Measurements from ENCODE around the gene WWTR1.

Gene WWTR1

DNA sequence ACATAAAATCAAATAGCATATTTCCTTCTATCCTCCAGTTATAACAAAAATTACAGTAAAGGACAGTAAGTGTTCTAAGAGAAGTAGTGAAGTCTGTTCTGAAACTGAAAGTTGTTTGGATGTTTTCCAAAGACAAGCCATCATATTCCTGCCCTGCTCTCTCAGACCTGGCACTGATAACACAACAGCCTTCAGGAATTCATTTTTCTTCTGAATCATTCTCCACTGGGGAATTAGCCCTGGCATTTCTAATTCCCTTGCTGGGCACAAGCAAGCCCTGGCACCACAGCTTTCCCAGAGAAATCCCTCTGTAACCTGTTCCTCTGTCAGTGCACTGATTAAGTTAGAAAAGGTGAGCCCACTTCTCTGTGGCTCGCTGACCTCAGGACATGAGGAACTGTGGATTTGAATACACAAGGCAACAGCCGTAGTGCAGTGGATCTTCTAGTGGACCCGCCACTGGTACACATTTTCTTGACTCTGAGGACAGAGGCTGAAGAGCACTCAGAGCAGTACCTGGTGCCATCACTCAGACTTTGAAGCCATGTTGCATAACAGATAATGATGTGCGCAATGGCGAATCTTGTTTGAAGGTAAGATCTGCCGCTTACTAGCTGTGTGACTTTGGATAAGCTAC is 61.6 kb downstream of the WWTR1 start:
- FAIRE-seq, result peak; percentile 87
- peak; percentile 57 for DNase-seq (ENCODE audit: low spot score)

DNA sequence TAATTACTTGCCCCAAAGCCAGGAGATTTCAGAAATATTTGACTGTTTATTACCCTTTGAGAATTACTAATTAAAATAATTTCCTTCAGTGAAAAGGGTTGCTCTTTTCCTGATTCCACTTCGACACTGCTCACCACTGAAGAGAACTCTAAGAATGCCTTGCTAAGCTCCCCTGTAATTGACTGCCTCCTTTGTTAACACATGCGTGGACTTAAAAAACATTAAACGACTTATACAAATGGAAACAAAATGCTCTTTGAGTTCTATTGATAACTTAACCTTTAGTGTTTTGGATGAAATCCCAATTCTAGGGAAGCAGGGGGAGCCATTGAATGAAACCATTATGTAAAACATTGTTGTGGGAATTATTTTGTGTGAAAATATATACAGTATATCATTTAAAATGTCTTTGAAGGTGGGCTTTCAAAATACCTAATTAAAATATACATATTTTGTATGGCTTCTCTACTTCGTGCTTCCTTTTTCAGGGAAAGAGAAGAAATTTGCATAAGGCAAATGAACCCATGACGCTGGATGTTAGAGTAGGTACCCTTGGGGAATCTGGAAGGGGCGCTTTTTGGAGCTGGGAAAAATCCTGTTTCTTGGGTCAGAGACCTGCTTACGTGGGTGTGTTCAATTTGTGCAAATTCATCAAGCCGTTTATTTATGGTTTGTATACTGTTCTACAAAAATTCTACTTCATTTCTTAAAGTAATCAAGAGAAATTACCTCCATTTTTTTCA is 64.2 kb downstream of the WWTR1 start:
- DNase-seq (ENCODE audit: low spot score) (no peak), FAIRE-seq (no peak)

- FAIRE-seq (no peak), DNase-seq (ENCODE audit: low spot score) (no peak)
Observed at GRCh38 chr3:149592758-149593240, 65.0 kb downstream of the WWTR1 start.

DNA sequence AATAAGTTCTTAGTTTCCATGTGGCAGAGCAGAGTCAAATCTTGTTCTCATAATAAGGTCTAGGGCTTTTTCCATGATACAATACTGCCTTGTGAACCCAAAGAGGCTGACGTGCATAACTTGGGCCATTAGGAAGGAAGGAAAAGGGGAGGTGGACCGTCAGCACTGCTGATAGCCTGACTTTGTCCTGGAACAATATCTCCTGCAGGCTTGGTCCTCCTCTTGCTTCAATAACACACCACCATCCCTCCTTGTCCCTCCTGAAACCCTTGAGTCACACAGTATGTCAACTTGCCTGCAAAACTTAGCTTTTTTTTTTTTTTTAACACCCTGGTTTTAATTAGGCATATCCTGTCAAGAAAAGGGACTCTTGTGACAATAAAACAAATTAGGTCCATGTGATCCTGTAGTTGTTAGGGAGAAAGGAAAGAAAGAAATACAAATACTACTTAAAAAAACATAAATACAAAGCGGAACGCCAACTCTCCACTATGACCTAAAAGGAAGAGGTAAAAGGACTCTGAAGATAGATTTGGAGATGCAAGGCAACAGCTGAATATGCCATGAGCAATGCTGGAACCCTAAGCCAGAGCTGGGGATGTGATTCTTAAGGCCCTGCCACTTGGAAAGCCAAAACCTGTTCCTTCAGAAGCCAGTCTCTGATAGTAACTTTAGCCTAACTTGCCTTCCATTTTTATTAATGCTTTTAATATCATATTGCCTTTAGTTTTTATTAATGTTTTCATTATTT is 67.0 kb downstream of the WWTR1 start:
- no peak for FAIRE-seq
- DNase-seq (ENCODE audit: low spot score), result no peak

GRCh38 chr3:149589332-149589731 is 68.5 kb downstream of the WWTR1 start:
- peak; percentile 49 for DNase-seq (ENCODE audit: low spot score)
- peak; percentile 82 for FAIRE-seq

- FAIRE-seq, result no peak
- no peak for DNase-seq (ENCODE audit: low spot score)
Observed at GRCh38 chr3:149588909-149589308, 68.9 kb downstream of the WWTR1 start.

- FAIRE-seq, result no peak
- no peak for DNase-seq (ENCODE audit: low spot score)
Observed at GRCh38 chr3:149587383-149587782, 70.4 kb downstream of the WWTR1 start.

- FAIRE-seq (peak; percentile 88), DNase-seq (ENCODE audit: low spot score) (peak; percentile 70)
Observed at GRCh38 chr3:149586871-149587270, 71.0 kb downstream of the WWTR1 start.

DNA sequence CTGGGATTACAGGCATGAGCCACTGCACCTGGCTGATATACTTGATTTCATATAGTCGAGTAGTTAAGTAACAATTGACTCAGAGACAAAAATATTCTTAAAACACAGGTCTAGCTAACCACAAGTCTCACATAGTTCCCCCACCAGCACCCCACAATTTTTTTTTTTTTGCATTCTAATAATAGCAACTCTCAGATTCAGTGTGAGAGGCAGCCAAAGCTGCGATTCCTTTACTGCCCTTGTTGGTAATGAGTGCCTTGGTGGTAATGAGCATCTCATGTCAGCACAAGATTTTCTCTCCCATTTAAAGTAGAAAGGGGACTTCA is 72.5 kb downstream of the WWTR1 start:
- no peak for FAIRE-seq
- DNase-seq (ENCODE audit: low spot score), result no peak

DNA sequence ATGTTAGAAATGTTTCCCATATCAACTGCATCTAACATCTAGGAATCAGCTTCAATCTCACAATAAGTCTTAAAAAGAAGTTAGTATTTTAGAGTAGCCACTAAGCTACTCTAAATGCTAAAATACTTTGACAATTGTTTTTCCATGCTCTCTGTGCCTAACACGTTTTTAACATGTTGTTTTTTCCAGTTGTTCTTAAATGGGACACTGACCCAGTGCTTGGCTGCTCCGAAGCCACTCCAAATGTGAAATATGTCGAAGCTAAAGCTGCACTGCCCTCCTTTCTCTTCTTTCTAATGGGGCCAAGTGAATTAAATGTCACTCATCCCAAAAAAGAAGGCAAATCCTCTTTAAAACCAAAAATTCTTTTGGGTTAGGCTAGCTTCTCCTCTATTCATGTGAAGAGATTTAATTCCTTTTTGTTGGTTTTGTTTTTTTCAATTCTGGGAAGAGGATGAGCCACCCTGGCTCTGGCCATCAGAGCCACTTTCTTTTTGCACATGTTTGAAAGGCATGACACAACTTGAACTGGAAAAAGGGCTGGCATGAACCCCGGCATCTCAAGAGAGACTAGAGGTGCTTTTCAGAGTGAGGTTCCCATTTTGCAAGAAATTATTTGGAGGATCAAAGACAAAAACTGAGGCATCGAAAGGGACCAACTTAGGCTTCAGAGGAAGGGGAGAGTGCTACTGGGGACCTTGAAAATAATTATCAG is 73.7 kb downstream of the WWTR1 start:
- no peak for FAIRE-seq
- DNase-seq (ENCODE audit: low spot score), result no peak

GRCh38 chr3:149582395-149582794 is 75.4 kb downstream of the WWTR1 start:
- DNase-seq (ENCODE audit: low spot score) (no peak), FAIRE-seq (peak; percentile 29)

GRCh38 chr3:149581681-149582370 is 76.0 kb downstream of the WWTR1 start:
- peak; percentile 98 for DNase-seq (ENCODE audit: low spot score)
- peak; percentile 94 for FAIRE-seq

GRCh38 chr3:149581248-149581647 is 76.6 kb downstream of the WWTR1 start:
- peak; percentile 84 for DNase-seq (ENCODE audit: low spot score)
- no peak for FAIRE-seq

GRCh38 chr3:149579838-149580542 is 77.8 kb downstream of the WWTR1 start:
- FAIRE-seq, result peak; percentile 95
- peak; percentile 97 for DNase-seq (ENCODE audit: low spot score)

DNA sequence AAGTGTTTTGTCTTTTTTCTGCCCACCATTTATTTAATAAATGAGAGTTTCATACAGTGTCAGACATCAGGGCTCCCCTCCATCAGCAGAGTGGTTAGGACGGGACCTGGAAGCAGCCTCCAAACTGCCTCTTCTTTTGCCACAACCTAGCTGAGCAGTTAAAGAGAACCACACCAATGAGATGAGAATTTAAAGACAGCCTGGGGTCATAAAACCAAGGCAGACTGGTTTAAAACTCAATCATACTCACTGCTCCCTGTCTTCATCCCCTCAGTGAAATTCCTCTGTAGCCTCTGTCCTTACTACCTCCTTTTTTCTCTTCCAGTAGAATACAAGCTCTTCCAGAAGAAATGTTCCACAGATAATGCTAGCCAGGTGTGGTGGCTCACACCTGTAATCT is 78.7 kb downstream of the WWTR1 start:
- no peak for FAIRE-seq
- DNase-seq (ENCODE audit: low spot score), result no peak

DNA sequence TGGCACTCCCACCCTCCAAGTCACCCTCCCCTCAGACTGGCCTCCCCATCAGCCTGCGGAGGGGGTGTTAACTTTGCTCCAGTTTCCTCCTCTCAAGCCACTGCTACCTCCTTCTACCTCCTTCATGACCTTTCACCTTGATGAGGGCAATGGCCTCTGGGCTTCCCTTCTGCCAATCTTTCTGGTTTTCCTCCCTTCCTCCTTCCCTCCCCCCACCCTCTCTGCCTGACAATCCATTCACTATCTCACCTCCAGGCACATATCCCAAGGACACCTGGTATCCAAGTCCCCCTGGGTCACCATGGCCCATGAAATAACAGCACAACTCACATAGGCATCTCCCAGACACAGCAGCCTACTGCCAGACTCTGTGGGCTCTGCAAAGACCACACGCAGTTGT is 80.0 kb downstream of the WWTR1 start:
- no peak for DNase-seq (ENCODE audit: low spot score)
- FAIRE-seq, result no peak

- DNase-seq (ENCODE audit: low spot score) (peak; percentile 97), FAIRE-seq (peak; percentile 96)
Observed at GRCh38 chr3:149575961-149576564, 81.8 kb downstream of the WWTR1 start.

DNA sequence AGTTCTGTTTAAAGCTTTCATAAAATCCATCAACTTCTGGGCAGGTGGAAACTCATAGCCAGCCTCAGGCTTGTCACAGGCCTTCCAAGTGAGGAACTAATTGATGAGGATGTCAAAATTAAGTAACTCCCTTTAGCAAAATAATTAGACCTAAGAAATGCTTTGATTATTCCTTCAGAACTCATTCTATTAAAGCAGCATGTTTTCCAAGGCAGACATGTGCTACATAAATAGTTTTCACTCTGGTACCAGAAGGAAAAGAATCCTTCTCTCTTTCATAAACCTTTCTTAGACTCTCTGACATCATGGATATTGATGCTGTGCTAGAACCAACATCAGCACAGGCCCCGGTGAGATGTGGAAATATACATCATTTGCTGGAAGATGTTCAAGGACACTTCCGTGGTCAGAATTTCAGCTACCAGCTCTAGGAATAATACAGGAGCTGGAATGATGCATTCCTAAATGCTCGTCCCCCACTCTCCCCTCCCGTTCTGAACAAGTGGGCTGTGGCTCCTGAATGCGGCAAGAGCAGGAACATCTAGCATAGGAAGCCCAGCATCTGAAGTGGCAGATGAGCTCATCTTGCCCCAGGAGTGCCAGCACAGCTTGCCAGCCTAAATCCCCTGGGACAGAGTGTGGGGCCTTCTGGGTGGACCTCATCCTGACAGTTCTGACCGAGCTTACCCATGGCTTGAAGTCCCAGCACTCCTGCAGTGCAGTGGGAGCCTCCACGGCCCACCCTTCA is 82.4 kb downstream of the WWTR1 start:
- peak; percentile 87 for FAIRE-seq

DNA sequence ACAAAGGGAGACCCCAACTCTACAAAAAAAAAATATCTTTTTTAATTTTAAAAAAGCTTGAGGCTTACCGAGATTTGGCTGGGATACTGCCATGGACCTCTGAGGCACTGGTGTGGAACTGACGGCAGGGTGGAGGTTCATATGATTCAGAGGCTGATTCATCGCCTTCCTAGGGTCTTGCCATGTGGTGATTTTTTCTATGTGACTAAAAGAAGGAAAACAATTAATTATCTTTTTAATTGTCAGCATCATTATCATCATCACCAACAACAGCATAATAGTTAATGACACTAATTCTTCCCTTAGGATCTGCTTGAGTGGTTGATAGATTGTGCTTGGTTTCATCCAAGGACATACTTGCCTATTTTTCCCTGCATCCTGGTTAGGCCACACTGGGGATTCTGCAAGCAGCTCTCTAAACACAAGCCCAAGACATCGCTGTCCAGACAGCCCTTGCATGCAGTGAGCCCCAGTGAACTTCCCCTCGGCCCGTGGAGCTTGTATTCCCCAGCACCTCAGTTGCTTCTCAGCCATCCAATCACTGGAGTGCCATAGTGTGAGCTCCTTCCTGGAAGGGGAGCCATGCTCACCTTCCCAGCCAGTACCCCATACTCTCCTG is 84.9 kb downstream of the WWTR1 start:
- FAIRE-seq, result peak; percentile 95
- peak; percentile 60 for DNase-seq (ENCODE audit: low spot score)

More for the DNA sequence above, 82.4 kb downstream of the WWTR1 start:
- peak; percentile 95 for DNase-seq (ENCODE audit: low spot score)

Measured in RCC 7860 (cell line).